KMS-11 (cell line): ENCODE results near the gene NDFIP1.

Source experiments
- H2AFZ ChIP-seq: fragments of 200-600 bp; sonication (generic); 2 replicates; pipeline ENCODE4 v1.6.1; 2016; ENCODE audit warnings: antibody characterized with exemption, mixed run types, low read depth
- H3K27ac ChIP-seq: fragments of 200-600 bp; sonication (generic); 2 replicates; pipeline ENCODE4 v1.6.1; 2016; ENCODE audit warnings: mild to moderate bottlenecking, mixed run types
- H3K27me3 ChIP-seq: fragments of 200-600 bp; sonication (generic); 2 replicates; pipeline ENCODE4 v1.6.1; 2017; ENCODE audit warnings: mild to moderate bottlenecking, low read depth, mixed run types, moderate library complexity; ENCODE audit not compliant: insufficient read depth
- H3K36me3 ChIP-seq: fragments of 200-600 bp; sonication (generic); 2 replicates; pipeline ENCODE4 v1.6.1; 2017; ENCODE audit warnings: mild to moderate bottlenecking, mixed run types; ENCODE audit not compliant: insufficient read depth
- H3K4me1 ChIP-seq: fragments of 200-600 bp; sonication (generic); 2 replicates; pipeline ENCODE4 v1.6.1; 2016; ENCODE audit warnings: mild to moderate bottlenecking, low read depth, mixed run types; ENCODE audit not compliant: poor library complexity, severe bottlenecking
- H3K4me2 ChIP-seq: fragments of 200-600 bp; sonication (generic); 2 replicates; pipeline ENCODE4 v1.7.0; 2016; ENCODE audit warnings: mild to moderate bottlenecking, mixed run types
- H3K4me3 ChIP-seq: fragments of 200-600 bp; sonication (generic); IDR thresholded peaks from 2 replicates; pipeline ENCODE4 v1.6.1; 2017; ENCODE audit warnings: low read depth, low read length, mixed read lengths; ENCODE audit not compliant: insufficient read depth
- H3K79me2 ChIP-seq: fragments of 200-600 bp; sonication (generic); 2 replicates; pipeline ENCODE4 v1.6.1; 2016; ENCODE audit warnings: low read depth, mixed run types; ENCODE audit not compliant: insufficient read depth
- H3K9ac ChIP-seq: fragments of 200-600 bp; sonication (generic); 2 replicates; pipeline ENCODE4 v1.6.1; 2016; ENCODE audit warnings: mild to moderate bottlenecking, mixed run types
- H4K20me1 ChIP-seq: fragments of 200-600 bp; sonication (generic); 2 replicates; pipeline ENCODE4 v1.6.1; 2016; ENCODE audit warnings: mild to moderate bottlenecking, mixed run types; ENCODE audit not compliant: insufficient read depth
- CTCF ChIP-seq: fragments of 200-600 bp; sonication (generic); conservative IDR thresholded peaks from 2 replicates; pipeline ENCODE4 v1.6.1; 2017; ENCODE audit warnings: low read depth, mild to moderate bottlenecking, antibody characterized with exemption, low read length, moderate library complexity, mixed read lengths

The NDFIP1 gene

GRCh38 chr5:142145106-142145900 is 36.7 kb downstream of the NDFIP1 start:
- H3K4me3 ChIP-seq = no peak overlapping the region
- no peak overlapping the region for H2AFZ ChIP-seq
- H3K9ac ChIP-seq = no peak overlapping the region
- H3K36me3 ChIP-seq = no peaks in the 10 kb centered on the region
- H3K27me3 ChIP-seq = no peaks in the 10 kb centered on the region
- peak; percentile 84 for TF ChIP-seq CTCF
- no peaks in the 10 kb centered on the region for H4K20me1 ChIP-seq
- H3K4me2 ChIP-seq = no peak overlapping the region
- no peak overlapping the region for H3K27ac ChIP-seq
- H3K79me2 ChIP-seq = no peaks in the 10 kb centered on the region
- no peaks in the 10 kb centered on the region for H3K4me1 ChIP-seq

- H3K79me2 ChIP-seq = no peaks in the 10 kb centered on the region
- H3K36me3 ChIP-seq = no peaks in the 10 kb centered on the region
- H2AFZ ChIP-seq = no peak overlapping the region
- H3K4me3 ChIP-seq = no peak overlapping the region
- no peaks in the 10 kb centered on the region for H3K27me3 ChIP-seq
- TF ChIP-seq CTCF = no peak
- H3K4me1 ChIP-seq = no peaks in the 10 kb centered on the region
- no peaks in the 10 kb centered on the region for H4K20me1 ChIP-seq
- H3K27ac ChIP-seq = no peak overlapping the region
- no peak overlapping the region for H3K4me2 ChIP-seq
- no peak overlapping the region for H3K9ac ChIP-seq
Observed at GRCh38 chr5:142149363-142149762, 40.8 kb downstream of the NDFIP1 start.

- Histone ChIP-seq H4K20me1 (no peaks in the 10 kb centered on the region), H3K27ac (no peak overlapping the region), H3K36me3 (no peaks in the 10 kb centered on the region), H3K9ac (no peak overlapping the region), H3K79me2 (no peaks in the 10 kb centered on the region), H3K4me3 (no peak overlapping the region), H2AFZ (no peak overlapping the region), H3K4me1 (no peaks in the 10 kb centered on the region), H3K4me2 (no peak overlapping the region), H3K27me3 (no peaks in the 10 kb centered on the region)
- TF ChIP-seq CTCF = no peak
Observed at GRCh38 chr5:142150431-142150830, 41.9 kb downstream of the NDFIP1 start.

GRCh38 chr5:142151436-142152383 is 43.1 kb downstream of the NDFIP1 start:
- H2AFZ ChIP-seq = no peak overlapping the region
- H3K4me3 ChIP-seq = no peak overlapping the region
- no peaks in the 10 kb centered on the region for H3K79me2 ChIP-seq
- H3K27ac ChIP-seq = no peak overlapping the region
- no peaks in the 10 kb centered on the region for H3K27me3 ChIP-seq
- no peak overlapping the region for H3K9ac ChIP-seq
- TF ChIP-seq CTCF = peak; percentile 89
- no peak overlapping the region for H3K4me2 ChIP-seq
- no peaks in the 10 kb centered on the region for H3K36me3 ChIP-seq
- H3K4me1 ChIP-seq = no peaks in the 10 kb centered on the region
- no peaks in the 10 kb centered on the region for H4K20me1 ChIP-seq
